Measurements from ENCODE around the gene ARHGEF28. TPM values are rescaled to one million over a fixed set of nuclear protein-coding genes. Genes with fewer than 3 reads are reported as not detected.

The ARHGEF28 gene
- total RNA-seq, 2 donors from 2014 or later = 2.6 to 3.1 TPM

- no peak for ATAC-seq
- no peak for DNase-seq
- intact Hi-C loops (cut with DNase I) = no loop called here
Measured at GRCh38 chr5:73644385-73644963, 18.5 kb downstream of the ARHGEF28 start.

GRCh38 chr5:73647721-73648120 lies 21.7 kb downstream of the ARHGEF28 start:
- ATAC-seq (no peak), DNase-seq (no peak)
- intact Hi-C loops (cut with DNase I) = no loop called here

- intact Hi-C loops (cut with DNase I) = no loop called here
- DNase-seq (no peak), ATAC-seq (no peak)
Measured at GRCh38 chr5:73648515-73648914, 22.5 kb downstream of the ARHGEF28 start.

GRCh38 chr5:73649926-73650325 lies 23.9 kb downstream of the ARHGEF28 start:
- intact Hi-C loops (cut with DNase I) = no loop called here
- no peak for ATAC-seq
- no peak for DNase-seq

GRCh38 chr5:73652391-73652790 lies 26.4 kb downstream of the ARHGEF28 start:
- ATAC-seq (no peak), DNase-seq (no peak)
- intact Hi-C loops (cut with DNase I) = no loop called here

- intact Hi-C loops (cut with DNase I) = no loop called here
- ATAC-seq (no peak), DNase-seq (no peak)
Measured at GRCh38 chr5:73654171-73654811, 28.3 kb downstream of the ARHGEF28 start.

- no peak for ATAC-seq
- DNase-seq = no peak
- intact Hi-C loops (cut with DNase I) = no loop called here
Measured at GRCh38 chr5:73654819-73655318, 28.9 kb downstream of the ARHGEF28 start.

- ATAC-seq = no peak
- intact Hi-C loops (cut with DNase I) = no loop called here
Measured at GRCh38 chr5:73655521-73656160, 29.6 kb downstream of the ARHGEF28 start.

GRCh38 chr5:73661753-73662152 lies 35.8 kb downstream of the ARHGEF28 start:
- intact Hi-C loops (cut with DNase I) = no loop called here
- ATAC-seq (peak in 1 of 2 donors; percentile 47), DNase-seq (no peak)

More at GRCh38 chr5:73655521-73656160, 29.6 kb downstream of the ARHGEF28 start:
- no peak for DNase-seq

GRCh38 chr5:73663161-73663859 lies 37.3 kb downstream of the ARHGEF28 start:
- DNase-seq (no peak), ATAC-seq (no peak)
- intact Hi-C loops (cut with DNase I) = no loop called here

- ATAC-seq = no peak
- no peak for DNase-seq
- intact Hi-C loops (cut with DNase I) = no loop called here
Measured at GRCh38 chr5:73663860-73664240, 37.9 kb downstream of the ARHGEF28 start.

GRCh38 chr5:73664796-73665195 lies 38.8 kb downstream of the ARHGEF28 start:
- intact Hi-C loops (cut with DNase I) = no loop called here

GRCh38 chr5:73666891-73667290 lies 40.9 kb downstream of the ARHGEF28 start:
- intact Hi-C loops (cut with DNase I) = no loop called here
- no peak for ATAC-seq
- DNase-seq = no peak

More at GRCh38 chr5:73664796-73665195, 38.8 kb downstream of the ARHGEF28 start:
- DNase-seq = no peak
- ATAC-seq = no peak

GRCh38 chr5:73668017-73668416 lies 42.0 kb downstream of the ARHGEF28 start:
- intact Hi-C loops (cut with DNase I) = no loop called here
- DNase-seq (no peak), ATAC-seq (no peak)

- intact Hi-C loops (cut with DNase I) = no loop called here
- DNase-seq = no peak
- no peak for ATAC-seq
Measured at GRCh38 chr5:73668486-73669111, 42.6 kb downstream of the ARHGEF28 start.

- ATAC-seq (no peak), DNase-seq (no peak)
- intact Hi-C loops (cut with DNase I) = no loop called here
Measured at GRCh38 chr5:73670731-73671130, 44.7 kb downstream of the ARHGEF28 start.

- intact Hi-C loops (cut with DNase I) = no loop called here
- no peak for ATAC-seq
Measured at GRCh38 chr5:73672132-73672531, 46.1 kb downstream of the ARHGEF28 start.

GRCh38 chr5:73673161-73673591 lies 47.2 kb downstream of the ARHGEF28 start:
- peak; percentile 50 to 83 for ATAC-seq
- no peak for DNase-seq
- intact Hi-C loops (cut with DNase I) = no loop called here

More at GRCh38 chr5:73672132-73672531, 46.1 kb downstream of the ARHGEF28 start:
- DNase-seq = no peak

- DNase-seq (no peak), ATAC-seq (peak; percentile 23 to 37)
- intact Hi-C loops (cut with DNase I) = no loop called here
Measured at GRCh38 chr5:73674669-73675004, 48.6 kb downstream of the ARHGEF28 start.
